Stimulated activated CD8-positive, alpha-beta memory T cell treated with anti-CD3 and anti-CD28 coated beads, Interleukin-2, amount 100 ng/mL, for 48 hours (primary cell): ENCODE measurements around the gene CRB2.
"Not testable (repeated sequence)": the region's sequence is repeated elsewhere in the genome, so short reads cannot be mapped to it uniquely, and the experiment has no call there.

Experiments used
- DNase-seq, 2 donors: peaks; one replicate each; pipeline ENCODE4 v3.0.0-alpha.2; 2020; ENCODE audit warnings: low read depth in 2 of 2

The CRB2 gene

GRCh38 chr9:123329329-123329955, 26.6 kb upstream of the CRB2 start:
- no peak for DNase-seq

DNA sequence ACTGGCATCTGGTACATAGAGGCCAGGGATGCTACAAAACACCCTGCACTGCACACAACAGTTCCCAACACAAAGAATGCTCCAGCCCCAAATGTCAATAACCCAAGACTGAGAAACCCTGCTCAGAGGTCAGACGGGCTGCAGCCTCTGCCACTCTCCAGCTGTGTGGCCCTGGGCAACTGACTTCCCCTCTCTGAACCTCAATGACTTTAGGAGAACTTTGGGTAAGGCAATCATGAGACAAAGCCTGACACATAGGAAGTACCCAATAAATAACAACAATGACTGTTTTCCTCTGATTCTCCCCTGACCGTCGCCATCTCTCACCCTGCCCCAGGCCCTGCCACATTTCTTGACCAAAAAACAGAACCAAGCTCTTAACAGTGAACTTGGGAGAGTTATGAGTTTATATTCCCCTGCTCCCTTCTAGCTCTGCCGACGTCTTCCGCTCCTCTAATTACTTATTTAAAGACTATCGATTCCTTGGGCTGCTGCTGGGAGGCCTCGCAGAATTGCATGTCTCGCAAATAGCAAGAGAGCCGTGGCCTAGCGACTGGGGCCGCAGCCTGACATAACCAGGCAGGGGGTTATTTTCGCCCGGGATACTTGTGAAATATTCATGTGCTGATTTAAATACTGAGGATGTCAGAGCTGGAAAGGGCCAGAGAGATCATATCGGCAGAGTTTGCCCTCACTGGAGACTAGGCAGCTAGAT, 24.5 kb upstream of the CRB2 start:
- DNase-seq = no peak

DNA sequence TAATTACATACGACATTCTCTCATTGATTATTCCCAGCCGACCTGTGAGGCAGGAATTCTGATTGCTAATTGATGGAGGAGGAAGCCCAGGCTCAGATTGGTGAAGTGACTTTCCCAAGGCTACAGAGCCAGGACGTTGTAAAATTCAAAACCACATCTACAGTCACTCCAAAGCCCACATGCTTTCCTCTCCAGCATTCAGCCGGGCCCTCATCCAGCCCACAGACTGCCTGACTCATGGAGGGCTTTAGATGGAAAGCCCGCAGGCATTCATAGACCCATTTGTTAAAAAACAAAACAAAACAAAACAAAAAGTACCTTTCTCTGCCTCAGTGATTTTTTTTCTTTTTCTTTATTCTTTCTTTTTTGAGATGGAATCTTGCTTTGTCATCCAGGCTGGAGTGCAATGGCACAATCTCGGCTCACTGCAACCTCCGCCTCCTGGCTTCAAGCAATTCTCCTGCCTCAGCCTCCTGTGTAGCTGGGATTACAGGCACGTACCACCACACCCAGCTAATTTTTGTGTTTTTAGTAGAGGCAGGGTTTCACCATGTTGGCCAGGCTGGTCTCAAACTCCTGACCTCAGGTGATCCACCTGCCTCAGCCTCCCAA, 22.8 kb upstream of the CRB2 start:
- not testable (repeated sequence) for DNase-seq

DNA sequence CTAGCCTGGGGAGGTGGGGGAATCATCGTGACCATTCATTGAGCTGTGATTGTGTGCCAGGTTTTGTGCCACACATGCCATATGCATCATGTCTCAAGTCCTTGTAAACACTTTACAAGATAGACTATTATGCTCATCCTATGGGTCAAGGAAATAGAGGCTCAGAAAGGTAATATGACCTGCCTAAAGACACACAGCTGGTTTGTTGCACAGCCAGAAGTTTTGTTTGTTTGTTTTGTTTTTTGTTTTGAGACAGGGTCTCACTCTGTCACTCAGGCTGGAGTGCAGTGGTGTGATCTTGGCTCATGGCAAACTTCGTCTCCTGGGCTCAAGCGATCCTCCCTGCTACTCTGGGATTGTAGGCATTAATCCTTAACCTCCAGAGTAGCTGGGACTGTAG, 21.4 kb upstream of the CRB2 start:
- no peak for DNase-seq

- DNase-seq = no peak
Measured at GRCh38 chr9:123335193-123335985, 20.6 kb upstream of the CRB2 start.

- DNase-seq = no peak
Measured at GRCh38 chr9:123335986-123336329, 20.0 kb upstream of the CRB2 start.

DNA sequence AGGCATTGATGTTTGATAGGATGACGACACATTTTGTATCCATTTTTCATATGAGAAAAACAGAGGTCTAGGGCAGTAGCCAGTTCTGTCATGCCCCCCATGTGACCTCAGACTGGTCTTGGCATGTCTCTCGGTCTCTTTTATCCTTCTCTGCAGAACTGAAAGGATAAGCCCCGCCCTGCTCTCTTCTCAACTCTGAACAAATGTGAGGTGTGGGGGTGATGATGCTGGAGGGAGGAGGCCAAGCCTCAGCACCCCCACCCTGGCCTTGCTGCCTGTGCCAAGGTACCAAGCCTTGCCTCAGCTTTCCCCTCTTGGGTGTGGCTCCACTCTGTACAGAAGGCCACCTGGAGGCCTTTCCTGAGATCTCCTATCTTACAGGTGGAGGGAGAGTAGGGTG, 19.5 kb upstream of the CRB2 start:
- no peak for DNase-seq

- DNase-seq = no peak
Measured at GRCh38 chr9:123336959-123337358, 19.0 kb upstream of the CRB2 start.

DNA sequence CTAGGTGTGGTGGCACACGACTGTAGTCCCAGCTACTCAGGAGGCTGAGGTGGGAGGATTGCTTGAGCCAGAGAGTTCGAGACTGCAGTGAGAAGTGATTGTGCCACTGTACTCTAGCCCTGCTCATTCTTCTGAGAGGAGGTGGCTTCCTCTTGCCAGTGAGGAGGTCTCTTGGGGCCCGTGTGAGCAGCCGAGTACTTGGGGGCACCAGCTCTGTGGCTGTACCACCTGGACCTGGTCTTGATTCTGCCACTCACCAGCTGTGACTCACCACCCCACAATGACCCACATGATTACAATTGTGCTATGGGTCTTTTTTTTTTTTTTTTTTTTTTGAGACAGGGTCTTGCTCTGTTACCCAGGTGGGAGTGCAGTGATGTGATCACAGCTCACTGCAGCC, 18.0 kb upstream of the CRB2 start:
- DNase-seq = no peak

DNA sequence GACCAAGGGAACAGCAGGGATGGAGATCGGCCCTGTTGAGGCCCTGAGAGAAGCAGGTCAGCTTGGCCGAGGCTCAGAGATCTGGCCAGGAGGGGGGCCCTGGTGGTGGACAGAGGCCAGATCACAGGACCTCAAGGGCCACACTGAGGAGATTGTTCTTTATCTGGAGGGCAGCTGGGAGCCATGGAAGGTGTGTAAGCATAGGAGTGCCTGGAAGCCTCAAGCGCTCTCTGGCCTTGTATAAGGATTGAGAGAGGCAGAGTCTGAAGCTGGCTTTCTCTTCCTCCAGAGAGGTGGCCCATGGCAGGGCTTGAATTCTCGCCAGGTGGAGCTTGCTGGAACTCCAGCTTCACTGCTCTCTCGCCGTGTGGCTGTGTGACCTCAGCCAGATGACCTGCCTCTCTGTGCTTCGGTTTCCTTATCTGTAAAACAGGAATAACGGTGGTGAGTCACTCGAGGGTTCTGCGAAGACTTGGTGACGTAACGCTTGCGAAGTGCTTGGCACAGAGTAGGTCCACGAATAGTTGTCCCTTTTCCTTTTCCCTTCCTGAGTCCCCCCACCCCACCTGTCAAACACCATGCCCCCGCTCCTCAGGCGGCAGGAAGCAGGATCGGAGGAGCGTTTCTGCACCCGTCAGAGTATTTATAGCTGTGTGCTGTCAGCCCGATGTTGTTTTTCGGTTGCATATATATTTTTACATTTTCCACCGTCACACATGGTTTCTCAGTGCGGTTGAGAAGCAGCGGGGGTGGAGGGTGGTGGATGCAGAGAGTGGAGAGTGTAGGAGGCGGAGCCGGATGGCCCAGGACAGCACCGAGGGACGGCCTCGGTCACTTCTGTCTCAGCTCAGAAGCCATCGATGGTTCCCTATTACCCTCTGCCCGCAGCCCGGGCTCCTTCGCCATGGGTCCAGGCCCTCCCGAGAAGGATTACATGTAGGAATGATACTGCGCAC, 17.0 kb upstream of the CRB2 start:
- peak; percentile 67 for DNase-seq

GRCh38 chr9:123339666-123340510, 16.1 kb upstream of the CRB2 start:
- peak; percentile 47 to 56 for DNase-seq

DNA sequence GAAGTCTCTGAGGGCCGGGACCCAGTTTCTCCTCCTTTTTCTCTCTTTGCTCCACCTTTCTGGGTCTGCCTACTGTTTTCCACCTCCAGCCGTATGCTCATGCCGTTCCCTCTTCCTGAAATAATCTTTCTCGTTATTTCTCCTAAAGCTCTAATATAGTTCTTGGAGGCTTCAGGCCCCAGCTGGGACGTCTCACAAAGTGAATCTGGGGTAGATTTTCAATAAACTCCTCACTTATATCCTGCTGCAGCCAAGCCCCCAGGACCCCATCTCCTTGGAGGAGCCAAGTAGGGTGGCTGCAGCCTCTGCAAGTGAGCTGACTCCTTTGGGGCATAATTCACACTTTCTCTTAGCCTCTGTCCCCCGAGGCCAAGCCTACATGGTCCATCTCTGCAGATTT, 14.2 kb upstream of the CRB2 start:
- no peak for DNase-seq

- no peak for DNase-seq
Measured at GRCh38 chr9:123342247-123342646, 13.8 kb upstream of the CRB2 start.

GRCh38 chr9:123343443-123344191, 12.4 kb upstream of the CRB2 start:
- DNase-seq = no peak

DNA sequence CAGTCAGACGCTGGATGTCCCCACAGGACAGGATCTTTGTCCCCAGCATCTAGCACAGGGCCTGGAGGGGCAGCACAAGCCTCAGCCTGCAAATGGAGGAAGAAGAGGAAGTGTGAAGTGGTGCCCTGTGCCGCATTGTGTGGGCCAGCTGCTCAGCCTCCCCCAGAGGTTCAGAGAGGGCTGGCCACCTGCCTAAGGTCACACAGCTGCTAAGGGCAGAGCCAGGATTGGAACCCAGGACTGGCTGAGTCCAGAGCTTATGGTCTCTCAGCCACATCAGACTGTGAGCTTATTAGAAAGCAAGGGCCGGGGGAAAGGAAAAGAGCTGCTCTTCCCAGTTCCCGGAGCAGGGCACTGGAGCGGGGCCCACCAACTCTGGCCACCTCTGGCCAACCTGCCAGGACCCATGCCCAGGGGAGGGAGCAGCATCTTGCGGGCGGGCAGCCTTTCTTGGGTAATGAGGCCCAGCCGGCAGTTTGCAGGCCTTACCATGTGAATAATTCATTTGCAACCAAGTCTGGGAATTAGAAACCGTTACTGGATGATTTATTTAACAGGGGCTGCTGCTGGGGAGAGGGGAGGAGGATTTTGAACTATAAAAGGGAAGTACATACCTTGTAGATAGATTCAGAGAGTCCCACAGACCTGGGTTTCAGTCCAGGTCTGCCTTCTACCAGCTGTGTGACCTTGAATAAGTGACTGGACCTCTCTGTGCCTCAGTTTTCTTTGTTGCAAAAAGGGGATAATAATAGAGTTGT, 11.6 kb upstream of the CRB2 start:
- no peak for DNase-seq

DNA sequence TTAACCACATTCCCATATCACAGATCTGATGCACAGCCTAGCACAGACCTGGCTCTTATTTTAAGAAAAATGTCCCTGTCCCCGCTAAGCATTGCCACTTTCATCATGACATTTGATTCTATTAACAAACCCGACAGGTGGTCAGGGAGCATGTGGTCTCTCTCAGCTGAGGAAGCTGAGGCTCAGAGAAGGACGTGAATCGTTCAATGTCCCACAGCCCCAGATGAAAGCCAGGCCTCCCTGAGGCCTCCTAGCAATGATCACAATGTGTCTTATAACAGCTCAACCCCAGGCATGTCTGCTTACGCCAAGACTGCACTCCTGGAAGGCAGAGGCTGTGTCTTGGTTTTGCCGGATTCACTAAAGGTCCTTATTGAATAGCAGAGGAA, 10.4 kb upstream of the CRB2 start:
- no peak for DNase-seq

GRCh38 chr9:123346026-123346425, 10.0 kb upstream of the CRB2 start:
- DNase-seq = no peak

GRCh38 chr9:123346826-123347225, 9.2 kb upstream of the CRB2 start:
- no peak for DNase-seq
